HG02759 (cell line): ENCODE results near the gene TTLL8.

Experiments
- ATAC-seq: cut with Tn5 transposase; IDR thresholded peaks from one replicate; pipeline ENCODE4 v1.9.1; 2021; ENCODE audit warnings: mild to moderate bottlenecking, moderate library complexity; ENCODE audit not compliant: unreplicated experiment

TTLL8 gene

DNA sequence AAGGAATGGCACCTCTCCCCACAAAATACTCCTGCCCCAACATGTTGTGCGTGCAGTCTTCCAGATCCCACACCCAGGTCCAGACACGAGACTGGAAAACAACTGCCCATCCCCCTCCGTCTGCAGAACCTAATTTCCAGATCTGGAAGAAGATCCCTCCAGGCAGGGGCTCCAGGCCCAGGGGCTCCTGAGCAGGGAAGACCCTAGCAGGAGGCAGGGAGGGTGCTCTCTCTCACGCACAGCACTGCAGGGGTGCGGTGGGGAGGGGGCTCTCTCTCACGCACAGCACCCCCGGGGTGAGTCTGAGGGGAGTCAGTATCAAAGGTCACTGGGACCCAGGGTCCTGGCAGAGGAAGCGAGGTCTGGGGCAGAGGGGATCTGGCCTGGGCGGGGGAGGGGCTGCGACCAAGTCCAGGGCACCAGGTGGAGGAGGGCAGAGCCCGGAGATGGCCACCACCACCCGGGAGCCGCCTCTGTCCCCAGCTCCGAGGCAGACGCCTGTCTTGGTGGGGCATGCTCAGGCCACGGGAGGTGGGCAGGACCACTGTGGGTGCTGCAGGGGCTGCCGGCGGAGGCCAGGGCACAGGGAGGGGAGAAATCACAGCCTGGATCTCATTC, 25.5 kb upstream of the TTLL8 start:
- ATAC-seq, result no peak

GRCh38 chr22:50082961-50083461, 24.9 kb upstream of the TTLL8 start:
- ATAC-seq, result no peak

DNA sequence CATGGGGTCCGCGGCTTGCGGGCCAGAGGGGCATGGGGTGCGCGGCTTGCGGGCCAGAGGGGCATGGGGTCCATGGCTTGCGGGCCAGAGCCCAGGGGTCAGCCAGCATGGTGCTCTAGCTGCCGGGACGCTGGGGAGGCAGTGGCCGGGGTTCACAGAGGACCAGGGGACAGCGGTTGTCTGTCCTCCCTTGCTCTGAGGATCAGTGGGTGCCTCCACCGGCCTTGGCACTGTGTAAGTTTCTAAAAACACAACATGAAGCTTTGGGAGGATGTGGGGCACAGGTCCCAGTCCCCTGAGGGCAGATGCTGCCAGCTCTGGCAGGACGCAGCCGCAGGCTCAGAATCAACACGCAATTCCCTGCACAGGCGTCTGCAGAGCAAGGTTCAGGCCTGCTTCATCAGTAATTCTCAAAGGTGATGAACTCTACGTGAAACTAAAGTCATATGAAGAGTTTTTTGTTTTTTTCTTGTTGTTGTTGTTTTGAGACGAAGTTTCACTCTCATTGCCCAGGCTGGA, 24.2 kb upstream of the TTLL8 start:
- ATAC-seq, result no peak

- no peak for ATAC-seq
Measured at GRCh38 chr22:50081426-50082196, 23.5 kb upstream of the TTLL8 start.

DNA sequence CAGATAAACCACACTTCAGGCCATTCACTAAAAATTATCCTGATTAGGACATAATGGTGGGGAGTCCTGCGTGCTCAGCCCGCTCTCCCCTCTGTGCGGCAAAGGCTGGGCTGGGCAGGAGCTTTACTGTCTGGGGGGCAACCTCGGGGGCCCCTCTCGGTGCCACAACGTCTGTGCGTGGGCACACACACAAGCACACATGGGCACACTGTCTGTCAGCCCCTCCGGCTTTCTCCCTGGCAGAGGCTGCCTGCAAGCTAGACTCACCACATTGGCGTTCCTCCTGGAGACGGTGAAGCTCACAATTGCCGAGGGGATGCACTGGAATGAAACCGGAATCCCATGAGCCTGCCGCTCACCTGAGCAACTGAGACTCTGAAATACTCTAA, 22.0 kb upstream of the TTLL8 start:
- no peak for ATAC-seq

- ATAC-seq, result no peak
Measured at GRCh38 chr22:50078761-50079160, 20.7 kb upstream of the TTLL8 start.

DNA sequence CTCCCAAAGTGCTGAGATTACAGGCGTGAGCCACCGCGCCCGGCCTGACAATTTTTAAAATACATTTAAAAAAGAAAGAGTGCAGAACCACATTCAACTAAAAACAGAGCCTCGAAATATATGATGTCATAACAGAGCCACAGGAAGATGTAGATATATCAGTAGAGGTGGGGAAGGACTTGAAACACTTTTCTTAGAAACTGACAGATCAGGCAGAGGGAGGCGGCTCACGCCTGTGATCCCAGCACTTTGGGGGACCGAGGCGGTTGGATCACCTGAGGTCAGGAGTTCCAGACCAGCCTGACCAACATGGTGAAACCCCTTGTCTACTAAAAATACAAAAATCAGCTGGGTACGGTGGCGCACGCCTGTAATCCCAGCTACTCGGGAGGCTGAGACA, 20.1 kb upstream of the TTLL8 start:
- ATAC-seq, result no peak

DNA sequence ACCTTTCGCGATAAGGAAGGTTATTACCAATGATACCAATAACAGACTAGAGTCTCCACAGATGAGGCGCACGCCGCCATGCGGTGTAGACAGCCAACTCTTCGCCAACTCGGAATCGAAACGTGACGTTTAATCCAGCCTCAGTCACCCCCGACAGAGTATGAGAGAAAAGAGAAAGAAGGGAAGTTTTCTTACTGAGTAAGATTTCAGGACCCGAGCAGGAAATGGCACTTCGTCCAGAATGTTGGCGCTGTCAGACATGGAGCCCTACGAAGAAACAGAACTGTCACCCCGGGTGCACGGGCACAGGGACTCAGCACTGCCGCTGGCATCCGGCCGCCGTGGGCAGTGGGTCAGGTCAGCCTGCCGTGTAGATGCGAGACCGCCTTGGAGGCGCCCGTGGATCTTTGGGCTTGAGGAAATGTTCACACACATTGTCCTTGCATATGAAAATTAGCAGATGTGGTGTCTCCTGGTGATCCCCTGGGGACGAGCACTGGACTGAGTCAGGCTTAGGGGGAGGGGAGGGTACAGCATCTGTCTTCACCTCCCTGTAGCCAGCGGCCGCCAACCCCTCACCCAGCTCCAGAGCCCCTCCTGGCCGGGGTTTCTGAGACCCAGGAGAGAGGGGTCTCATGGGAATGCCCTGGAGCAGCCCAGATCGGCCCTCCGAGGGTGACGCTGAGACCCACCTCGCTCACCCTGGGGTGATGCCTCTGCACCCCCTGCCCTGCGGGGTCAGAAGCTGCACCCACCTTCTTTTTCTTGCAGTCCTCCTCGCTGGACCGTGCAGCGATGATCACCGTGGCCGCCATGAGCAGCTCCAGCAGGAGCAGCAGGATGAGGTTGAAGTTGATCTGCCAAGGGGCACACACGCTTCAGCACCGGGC, 18.8 kb upstream of the TTLL8 start:
- no peak for ATAC-seq

DNA sequence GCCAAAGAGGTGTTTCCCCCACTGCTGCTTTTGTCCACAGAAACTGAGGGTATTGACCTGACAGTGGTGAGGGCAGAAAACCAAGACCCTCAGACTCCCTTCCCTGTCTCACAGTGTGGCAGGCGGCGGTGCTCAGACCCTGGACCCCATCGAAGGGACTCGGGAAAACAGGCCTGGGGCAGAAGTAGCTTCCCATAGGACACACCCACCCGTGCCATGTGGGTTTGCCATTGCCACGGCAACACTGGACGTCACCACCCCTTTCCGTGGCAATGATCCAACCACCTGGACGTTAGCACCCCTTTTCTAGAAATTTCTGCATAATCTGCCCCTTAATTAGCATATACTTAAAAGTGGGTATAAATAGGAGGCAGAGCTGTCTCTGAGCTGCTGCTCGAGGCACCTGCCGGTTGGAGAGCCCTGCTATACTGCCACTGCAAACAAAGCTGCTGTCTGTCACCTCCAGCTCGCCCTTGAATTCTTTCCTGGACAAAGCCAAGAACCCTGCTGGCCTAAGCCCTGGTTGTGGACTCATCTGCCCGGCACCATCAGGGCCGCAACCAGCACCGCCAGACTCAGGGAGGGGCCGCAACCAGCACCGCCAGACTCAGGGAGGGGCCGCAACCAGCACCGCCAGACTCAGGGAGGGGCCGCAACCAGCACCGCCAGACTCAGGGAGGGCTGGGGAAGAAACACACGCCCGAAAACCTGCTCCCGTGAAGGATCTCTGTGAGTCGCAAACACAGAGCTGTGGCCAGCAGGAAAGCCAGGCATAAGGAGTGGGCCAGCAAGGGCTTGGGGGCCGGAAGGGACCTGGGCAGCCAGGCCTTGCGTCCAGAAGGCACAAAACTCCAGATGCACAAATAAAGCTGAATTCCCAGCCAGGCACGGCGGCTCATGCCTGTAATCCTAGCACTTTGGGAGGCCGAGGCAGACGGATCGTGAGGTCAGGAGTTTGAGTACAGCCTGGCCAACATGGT, 16.7 kb upstream of the TTLL8 start:
- ATAC-seq, result no peak

DNA sequence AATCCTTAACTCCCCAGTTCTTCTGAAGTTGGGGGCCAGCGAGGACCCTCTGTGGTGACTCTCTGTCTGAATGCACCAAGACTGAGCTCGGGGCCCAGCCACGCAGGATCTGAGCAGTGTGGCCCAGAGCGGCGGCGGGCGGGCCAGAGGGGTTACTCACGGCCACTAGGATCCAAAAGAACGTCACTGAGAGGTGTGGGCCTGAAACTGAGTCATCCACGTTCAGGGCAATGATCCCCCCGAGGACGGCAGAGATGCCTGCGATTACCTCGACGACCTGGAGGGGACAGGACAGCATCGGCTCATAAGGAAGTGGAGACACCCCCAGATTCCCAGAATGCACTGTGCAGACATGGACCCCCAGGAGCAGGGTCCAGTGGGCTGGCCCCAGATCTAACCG, 16.0 kb upstream of the TTLL8 start:
- no peak for ATAC-seq

DNA sequence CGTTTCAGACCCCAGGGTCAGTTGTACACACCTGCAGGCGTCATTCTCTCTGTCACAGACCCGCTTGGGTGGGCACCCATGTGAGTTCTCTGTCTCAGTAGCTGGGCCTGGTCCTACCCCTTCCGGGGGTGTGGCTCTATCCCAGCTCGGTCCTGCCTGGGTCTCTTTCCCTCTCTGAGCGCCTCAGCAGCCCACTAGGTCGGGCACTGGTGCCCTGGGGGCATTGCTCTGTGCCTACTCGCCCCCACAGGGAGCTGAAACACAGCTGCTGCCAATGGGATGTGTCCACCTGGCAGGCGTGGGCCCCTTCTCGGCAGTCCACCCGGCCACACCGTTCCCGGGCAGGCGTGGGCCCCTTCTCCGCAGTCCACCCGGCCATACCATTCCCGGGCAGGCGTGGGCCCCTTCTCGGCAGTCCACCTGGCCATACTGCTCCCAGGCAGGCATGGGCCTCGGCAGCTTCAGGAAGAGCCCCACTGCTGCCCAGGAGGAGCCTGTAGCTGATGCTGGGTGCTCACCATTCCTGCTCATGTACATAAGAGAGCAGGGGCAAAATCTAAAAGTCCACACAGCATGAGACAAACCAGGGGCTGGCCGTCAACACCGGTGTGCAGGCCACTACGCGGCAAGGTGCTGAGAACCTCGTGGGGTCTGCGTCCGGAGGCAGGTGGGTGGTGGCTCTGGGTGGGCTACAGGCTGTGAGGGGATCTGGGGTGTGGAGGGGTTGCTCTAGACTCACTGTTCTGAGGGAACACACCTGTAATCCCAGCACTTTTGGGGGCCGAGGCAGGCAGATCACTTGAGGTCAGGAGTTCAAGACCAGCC, 14.8 kb upstream of the TTLL8 start:
- no peak for ATAC-seq

DNA sequence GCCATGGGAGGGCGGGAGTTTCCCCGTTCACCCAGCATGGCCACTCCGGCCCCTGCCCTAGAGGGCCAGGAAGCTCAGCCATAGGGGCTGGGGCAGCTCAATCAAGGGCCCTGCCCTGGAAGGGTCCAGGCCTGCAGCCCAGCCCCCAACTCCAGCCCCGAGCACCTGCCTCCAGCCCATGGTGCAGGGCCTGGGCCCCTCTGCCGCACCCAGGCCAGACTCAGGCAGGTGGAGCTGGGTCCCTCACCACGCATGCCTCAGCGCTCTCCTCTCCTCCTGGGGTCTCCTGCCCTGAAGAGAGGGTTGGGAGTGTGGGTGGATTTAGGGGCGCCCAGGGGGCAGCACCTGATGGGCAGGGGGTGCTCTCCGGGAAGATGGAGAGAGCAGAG, 14.1 kb upstream of the TTLL8 start:
- no peak for ATAC-seq

DNA sequence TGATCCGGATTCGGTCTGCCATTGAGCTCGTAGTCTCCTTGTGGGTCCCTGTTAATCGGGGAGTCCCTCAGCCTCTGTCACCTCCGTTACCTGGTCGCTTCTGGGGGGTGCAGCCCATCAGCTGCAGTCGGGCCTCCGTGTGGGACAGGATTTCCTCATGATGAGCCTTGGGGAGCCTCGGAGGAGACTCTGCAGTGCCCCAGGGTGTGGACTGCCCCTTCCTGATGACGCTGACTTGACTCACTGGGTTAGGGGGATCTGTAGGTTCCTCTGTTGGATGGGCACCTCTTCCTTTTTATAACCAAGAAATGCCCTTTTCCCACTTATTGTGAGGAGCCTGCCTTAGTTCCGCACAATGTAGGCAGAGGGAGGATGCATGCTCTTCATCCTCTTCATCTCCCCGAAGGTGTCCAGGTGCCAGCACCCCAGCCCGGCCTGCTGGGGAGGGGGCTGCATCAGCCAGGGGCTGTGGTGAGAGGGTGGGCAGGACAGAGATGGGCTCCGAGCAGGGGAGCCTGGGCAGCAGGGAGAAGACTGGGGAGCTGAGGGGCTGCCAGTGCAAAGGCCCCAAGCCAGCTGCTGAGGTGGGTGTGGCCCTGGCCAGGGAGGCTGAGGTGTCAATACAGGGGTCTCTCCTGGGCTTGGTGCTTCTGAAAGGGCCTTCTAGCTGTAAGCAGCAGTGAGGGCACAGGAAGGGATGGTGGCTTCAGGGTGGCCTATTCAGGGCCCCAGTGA, 13.5 kb upstream of the TTLL8 start:
- ATAC-seq, result no peak

- no peak for ATAC-seq
Measured at GRCh38 chr22:50070366-50070765, 12.3 kb upstream of the TTLL8 start.

DNA sequence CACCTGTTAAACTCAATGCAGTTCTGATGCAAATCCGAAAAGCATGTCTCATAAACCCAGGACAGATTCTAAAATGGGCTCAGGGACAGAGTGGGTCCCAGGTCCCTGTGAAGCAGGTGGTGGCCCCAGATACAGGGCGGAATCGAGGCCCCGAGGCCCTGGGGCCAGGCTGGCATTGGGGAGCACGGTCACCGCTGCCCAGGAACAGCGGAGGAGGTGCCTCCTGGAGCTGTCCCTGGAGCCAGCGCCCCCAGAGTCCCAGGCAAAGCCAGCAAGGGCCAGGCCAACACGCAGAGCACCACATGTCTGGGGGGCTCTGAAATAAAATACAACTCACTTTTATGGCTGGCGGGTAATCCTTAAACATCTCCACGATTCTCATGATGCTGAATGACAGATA, 10.0 kb upstream of the TTLL8 start:
- ATAC-seq, result no peak

- ATAC-seq, result no peak
Measured at GRCh38 chr22:50067244-50067643, 9.1 kb upstream of the TTLL8 start.

DNA sequence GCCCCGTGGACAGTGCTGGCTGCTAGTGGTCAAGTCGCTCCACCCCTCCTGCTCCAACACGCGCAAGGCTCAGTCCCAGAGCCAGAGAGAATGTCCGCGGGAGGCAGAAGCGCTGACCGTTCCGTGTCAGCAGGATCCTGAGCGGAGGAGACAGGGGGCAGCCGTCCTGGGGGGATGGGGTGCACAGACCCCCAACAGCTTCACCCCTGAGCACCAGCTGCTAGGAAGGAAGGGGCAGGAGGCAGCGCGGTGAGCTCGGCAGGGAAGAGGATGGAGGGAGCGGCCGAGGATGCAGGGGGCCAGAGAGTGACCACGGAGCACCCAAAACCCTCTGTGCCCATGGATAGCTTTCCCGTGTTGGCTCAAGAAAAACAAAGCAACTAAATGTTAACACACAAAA, 6.4 kb upstream of the TTLL8 start:
- ATAC-seq, result no peak

GRCh38 chr22:50063589-50064393, 5.7 kb upstream of the TTLL8 start:
- no peak for ATAC-seq
